HL-60 (cell line): ENCODE measurements around the gene CAMK1D.

Experiments used
- CTCF ChIP-seq: IDR thresholded peaks from one replicate; pipeline ENCODE4 v1.5.1; 2011; ENCODE audit warnings: low read length, control low read depth, inconsistent platforms; ENCODE audit not compliant: insufficient read depth
- GABPA ChIP-seq: IDR thresholded peaks from 2 replicates; pipeline ENCODE4 v1.6.1; 2012; ENCODE audit warnings: low read depth
- POLR2AphosphoS5 ChIP-seq: IDR thresholded peaks from 2 replicates; pipeline ENCODE4 v1.6.1; 2012; ENCODE audit warnings: low read depth
- REST ChIP-seq: IDR thresholded peaks from 2 replicates; pipeline ENCODE4 v1.6.1; 2012; ENCODE audit warnings: low read depth; ENCODE audit not compliant: insufficient replicate concordance

- no peak for TF ChIP-seq GABPA
- TF ChIP-seq CTCF: no peak
- TF ChIP-seq POLR2AphosphoS5: no peak
- TF ChIP-seq REST: no peak
Measured at GRCh38 chr10:12635127-12635541, 285.8 kb downstream of the CAMK1D start.
